Colonic mucosa (tissue), 4 donors: ENCODE measurements around the gene PRR5L. TPM values are rescaled to one million over a fixed set of nuclear protein-coding genes. Genes with fewer than 3 reads are reported as not detected.

Experiments
- DNase-seq: peaks from one replicate; pipeline ENCODE4 v3.0.0-alpha.2; 2020
- H3K27ac ChIP-seq: fragments of 200-600 bp; one replicate; pipeline ENCODE4 v1.8.0; 2021
- H3K27me3 ChIP-seq: fragments of 200-600 bp; one replicate; pipeline ENCODE4 v1.8.0; 2021
- H3K36me3 ChIP-seq: fragments of 200-600 bp; one replicate; pipeline ENCODE4 v1.8.0; 2021
- H3K4me1 ChIP-seq: fragments of 200-600 bp; one replicate; pipeline ENCODE4 v1.8.0; 2021; ENCODE audit warnings: mild to moderate bottlenecking
- H3K4me3 ChIP-seq: fragments of 200-600 bp; one replicate; pipeline ENCODE4 v1.8.0; 2021
- H3K9ac ChIP-seq, 2 donors: one replicate each; pipeline ENCODE4 v1.7.0; 2013; ENCODE audit warnings: control low read depth in 2 of 2, low read depth in 2 of 2, low read length in 2 of 2
- H3K9me3 ChIP-seq: fragments of 200-600 bp; one replicate; pipeline ENCODE4 v1.8.0; 2021
- intact Hi-C: fragments of 100-400 bp; cut with DNase I; formaldehyde crosslinking; loops from one replicate; pipeline ENCODE4 v1.14.1; 2022
- total RNA-seq, 2 donors: library from RNA; stranded (reverse); fragmentation: NEBNext Ultra II Directional in 1 of 2; extraction: Animal tissue kit (Norgen Biotek cat#: 25700) in 1 of 2; gene quantifications; one replicate each; pipeline ENCODE4 v1.2.1, GENCODE V29; 2021
- TF ChIP-seq, protein P1 (sequence below): fragments of 200-600 bp; IDR thresholded peaks from one replicate; pipeline ENCODE4 v1.8.0; 2022; ENCODE audit warnings: antibody characterized with exemption, mild to moderate bottlenecking
- donor health status: healthy.
- donor health status: DM: no; HTN: no; CAD: no.
- donor health status: DM: no; HTN: no; CAD: no.

Gene PRR5L
- total RNA-seq, 2 donors from 2014 or later: 80.9 to 169 TPM

DNA sequence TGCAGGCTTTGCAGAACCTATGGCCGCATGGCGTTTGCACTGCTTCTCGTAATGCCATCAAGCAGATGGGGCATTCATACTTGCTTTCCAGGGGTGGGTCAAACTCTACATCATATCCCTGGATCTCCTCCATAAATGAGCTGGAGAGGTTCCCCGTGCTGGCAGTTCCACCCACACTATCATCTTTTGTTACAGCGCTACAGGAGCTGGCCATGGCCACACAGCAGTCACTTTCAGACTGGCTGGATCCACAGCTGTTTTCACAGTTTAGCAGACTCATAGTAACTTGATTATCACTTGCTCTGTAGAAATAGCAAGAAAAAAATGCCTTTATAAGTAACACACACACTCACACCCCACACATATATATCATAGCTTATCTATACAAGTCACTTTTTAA lies 205.1 kb downstream of the PRR5L start:
- Histone ChIP-seq H3K9me3 (no peaks in the 10 kb centered on the region), H3K4me3 (no peak overlapping the region), H3K4me1 (peaks cover under 1% of the 10 kb centered on the region), H3K27me3 (no peaks in the 10 kb centered on the region), H3K9ac (no peak overlapping the region), H3K36me3 (no peaks in the 10 kb centered on the region), H3K27ac (no peak overlapping the region)
- intact Hi-C loops: no loop called here
- DNase-seq: no peak
- TF ChIP-seq, protein P1, sequence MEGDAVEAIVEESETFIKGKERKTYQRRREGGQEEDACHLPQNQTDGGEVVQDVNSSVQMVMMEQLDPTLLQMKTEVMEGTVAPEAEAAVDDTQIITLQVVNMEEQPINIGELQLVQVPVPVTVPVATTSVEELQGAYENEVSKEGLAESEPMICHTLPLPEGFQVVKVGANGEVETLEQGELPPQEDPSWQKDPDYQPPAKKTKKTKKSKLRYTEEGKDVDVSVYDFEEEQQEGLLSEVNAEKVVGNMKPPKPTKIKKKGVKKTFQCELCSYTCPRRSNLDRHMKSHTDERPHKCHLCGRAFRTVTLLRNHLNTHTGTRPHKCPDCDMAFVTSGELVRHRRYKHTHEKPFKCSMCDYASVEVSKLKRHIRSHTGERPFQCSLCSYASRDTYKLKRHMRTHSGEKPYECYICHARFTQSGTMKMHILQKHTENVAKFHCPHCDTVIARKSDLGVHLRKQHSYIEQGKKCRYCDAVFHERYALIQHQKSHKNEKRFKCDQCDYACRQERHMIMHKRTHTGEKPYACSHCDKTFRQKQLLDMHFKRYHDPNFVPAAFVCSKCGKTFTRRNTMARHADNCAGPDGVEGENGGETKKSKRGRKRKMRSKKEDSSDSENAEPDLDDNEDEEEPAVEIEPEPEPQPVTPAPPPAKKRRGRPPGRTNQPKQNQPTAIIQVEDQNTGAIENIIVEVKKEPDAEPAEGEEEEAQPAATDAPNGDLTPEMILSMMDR: no peak

DNA sequence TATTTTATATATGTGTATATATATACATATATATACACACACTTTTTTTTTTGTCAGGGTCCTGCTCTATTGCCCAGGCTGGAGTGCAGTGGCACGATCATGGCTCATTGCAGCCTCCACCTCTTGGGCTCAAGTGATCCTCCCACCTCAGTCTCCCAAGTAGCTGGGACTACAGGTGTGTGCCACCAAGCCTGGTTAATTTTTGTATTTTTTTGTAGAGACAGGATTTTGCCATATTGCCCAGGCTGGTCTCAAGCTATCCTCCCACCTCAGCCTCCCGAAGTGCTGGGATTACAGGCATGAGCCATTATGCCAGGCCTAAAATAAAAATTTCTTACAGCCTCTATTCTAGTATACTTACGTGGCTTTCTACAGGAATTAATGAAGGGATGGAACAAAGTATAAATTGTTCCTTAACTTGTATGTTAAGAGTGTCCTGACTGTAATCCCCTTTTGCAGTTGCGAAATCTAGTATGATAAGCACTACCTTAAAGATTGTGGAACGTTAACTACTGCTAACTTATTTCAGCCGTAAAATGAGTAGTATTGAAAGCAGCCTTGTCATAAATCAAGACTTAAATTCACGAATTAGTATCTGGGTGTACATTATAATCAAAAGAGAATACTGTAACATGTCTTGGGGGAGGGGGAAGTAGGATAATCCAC lies 211.9 kb downstream of the PRR5L start:
- H3K9me3 ChIP-seq: no peaks in the 10 kb centered on the region
- no peak overlapping the region for H3K27ac ChIP-seq
- H3K4me1 ChIP-seq: peaks cover 5% of the 10 kb centered on the region
- intact Hi-C loops: no loop called here
- no peaks in the 10 kb centered on the region for H3K27me3 ChIP-seq
- DNase-seq: no peak
- TF ChIP-seq, protein P1: no peak
- no peaks in the 10 kb centered on the region for H3K36me3 ChIP-seq
- H3K9ac ChIP-seq: no peak overlapping the region
- H3K4me3 ChIP-seq: no peak overlapping the region

DNA sequence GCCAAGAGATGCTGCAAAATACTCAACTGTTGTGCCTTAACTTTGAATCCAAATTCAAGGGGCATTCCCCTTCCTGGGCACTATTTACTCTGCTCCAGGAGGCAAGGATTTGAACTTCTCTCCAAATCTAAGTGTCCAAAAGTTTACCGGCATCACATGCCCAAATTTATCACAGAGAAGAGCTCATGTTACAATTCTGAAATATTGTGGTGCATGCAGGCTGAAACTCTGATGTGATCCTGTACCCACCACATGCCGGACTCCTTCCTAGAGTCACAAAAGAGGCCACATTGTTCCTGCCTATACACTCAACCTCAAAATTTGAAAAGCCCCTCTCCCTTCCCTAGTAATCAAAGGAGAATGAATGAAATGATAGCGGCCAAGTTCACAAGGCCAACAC lies 212.7 kb downstream of the PRR5L start:
- TF ChIP-seq, protein P1: no peak
- intact Hi-C loops: no loop called here
- H3K4me3 ChIP-seq: peak overlapping the region; percentile 88
- no peaks in the 10 kb centered on the region for H3K9me3 ChIP-seq
- no peak for DNase-seq
- H3K4me1 ChIP-seq: peaks cover 5% of the 10 kb centered on the region
- no peaks in the 10 kb centered on the region for H3K36me3 ChIP-seq
- H3K9ac ChIP-seq: peak overlapping the region in 1 of 2 donors; percentile 89
- peak overlapping the region; percentile 89 for H3K27ac ChIP-seq
- H3K27me3 ChIP-seq: no peaks in the 10 kb centered on the region

DNA sequence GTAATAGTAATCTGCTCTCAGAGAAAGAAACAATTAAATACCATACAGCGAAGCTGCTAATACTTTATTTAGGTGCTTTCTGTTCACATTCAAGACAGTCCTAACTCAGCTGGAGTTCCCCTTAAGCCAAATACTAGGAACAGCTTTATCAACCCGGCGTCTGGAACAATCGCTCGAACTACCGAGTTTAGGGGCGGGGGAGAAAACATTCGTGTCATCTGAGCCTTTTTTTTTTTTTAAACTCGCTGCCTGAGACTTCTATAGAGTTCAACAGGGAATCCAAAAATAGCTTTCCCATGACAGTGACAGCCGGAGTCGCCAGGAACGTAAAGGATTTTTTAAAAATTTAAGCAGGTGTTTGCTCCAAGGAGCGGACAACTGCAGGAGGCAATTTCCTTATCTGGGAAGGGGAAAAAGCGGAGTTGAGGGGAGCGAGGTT lies 213.1 kb downstream of the PRR5L start:
- H3K4me1 ChIP-seq: peaks cover 5% of the 10 kb centered on the region
- no peaks in the 10 kb centered on the region for H3K36me3 ChIP-seq
- peak overlapping the region; percentile 88 for H3K4me3 ChIP-seq
- no peaks in the 10 kb centered on the region for H3K27me3 ChIP-seq
- H3K9me3 ChIP-seq: no peaks in the 10 kb centered on the region
- peak overlapping the region; percentile 89 for H3K27ac ChIP-seq
- TF ChIP-seq, protein P1: no peak
- DNase-seq: peak; percentile 24
- intact Hi-C loops: no loop called here
- peak overlapping the region; percentile 89 to 92 for H3K9ac ChIP-seq

DNA sequence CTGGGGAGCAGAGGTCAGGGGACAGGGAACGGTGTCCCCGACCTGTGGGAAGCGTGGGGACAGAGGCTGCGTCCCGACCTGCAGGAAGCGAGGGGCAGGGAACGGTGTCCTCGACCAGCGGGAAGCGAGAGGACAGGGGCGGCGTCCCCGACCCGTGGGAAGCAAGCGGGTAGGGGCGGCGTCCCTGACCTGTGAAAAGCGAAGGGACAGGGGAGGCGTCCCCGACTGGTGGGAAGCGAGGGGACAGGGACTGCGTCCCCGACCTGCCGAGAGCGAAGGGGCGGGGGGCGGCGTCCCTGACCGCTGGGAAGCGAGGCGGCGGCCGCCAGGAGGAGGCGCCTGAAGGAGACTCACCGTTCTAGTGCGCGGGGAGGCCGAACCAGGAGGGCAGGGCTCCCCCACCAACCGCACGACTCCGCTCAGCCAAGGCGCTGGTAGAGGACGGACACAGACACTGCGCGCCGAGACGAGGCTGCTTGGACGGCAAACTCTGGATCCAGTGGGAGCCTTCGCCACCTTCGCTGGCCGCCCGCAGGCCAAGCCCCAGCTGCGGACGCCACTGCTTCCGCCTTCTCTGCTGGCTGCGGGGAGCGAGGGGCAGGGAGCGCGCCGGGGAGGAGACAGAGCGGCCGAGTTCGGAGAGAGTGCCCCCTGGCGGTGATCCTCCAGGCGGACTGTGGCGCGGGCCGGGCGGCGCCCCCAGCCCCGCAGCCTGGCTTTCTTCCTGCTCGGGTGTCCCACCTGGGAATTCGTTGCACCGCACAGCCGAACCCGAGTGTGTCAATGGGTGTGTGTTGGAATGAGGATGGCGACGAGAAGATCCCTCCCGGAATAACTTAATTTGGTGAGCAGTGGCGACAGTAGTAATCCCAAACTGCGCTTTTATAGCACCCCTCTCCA lies 213.9 kb downstream of the PRR5L start, which contains the start of gene TRAF6:
TRAF6 (minus strand) TSS at position 579 of the 900 bp plus-strand sequence. CDS start 8,757 bp downstream, outside the sequence.
- Histone ChIP-seq H3K36me3 (no peaks in the 10 kb centered on the region), H3K9ac (peak within 1 kb of the TSS; percentile 89 to 92), H3K9me3 (no peaks in the 10 kb centered on the region), H3K4me3 (peak within 1 kb of the TSS; percentile 88), H3K27ac (peak within 1 kb of the TSS; percentile 89), H3K4me1 (peaks cover 5% of the 10 kb centered on the region), H3K27me3 (no peaks in the 10 kb centered on the region)
- peak; percentile 92 for DNase-seq
- intact Hi-C loops: no loop called here
- TF ChIP-seq, protein P1: peak; percentile 85
